Measurements from ENCODE around the gene LRIT3. TPM values are rescaled to one million over a fixed set of nuclear protein-coding genes. Genes with fewer than 3 reads are reported as not detected.

The LRIT3 gene
- total RNA-seq, 3 donors from 2014 or later = 0.08 to 0.19 (median 0.11) TPM

DNA sequence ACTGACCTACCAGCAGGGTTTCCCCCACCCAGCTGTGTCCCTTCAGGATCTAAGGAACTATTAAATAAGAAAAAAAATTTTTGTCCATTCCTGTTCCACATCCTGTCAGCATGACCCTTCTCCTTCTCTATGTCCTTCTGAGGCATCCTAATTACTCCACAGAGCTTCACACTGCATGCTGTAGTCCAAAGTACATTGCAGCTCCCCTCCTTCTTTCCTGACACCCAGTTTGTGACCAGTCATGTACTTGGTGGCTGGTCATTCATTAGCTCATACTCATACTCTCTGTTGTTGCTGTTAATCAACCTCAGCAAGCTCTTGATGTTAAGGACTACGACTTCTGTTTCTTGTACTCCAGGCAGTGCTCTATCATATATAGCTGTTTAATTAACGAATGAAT lies 62.3 kb downstream of the LRIT3 start:
- Mint-ChIP-seq H3K36me3 (ENCODE audit: insufficient read depth) (no peaks in the 10 kb centered on the region), H3K27me3 (ENCODE audit: low read depth) (peaks cover 39% of the 10 kb centered on the region), H3K4me3 (no peak overlapping the region), H3K9me3 (peaks cover 5% of the 10 kb centered on the region), H3K4me1 (ENCODE audit: low read depth) (no peaks in the 10 kb centered on the region)
- ATAC-seq (no peak), DNase-seq (no peak)

DNA sequence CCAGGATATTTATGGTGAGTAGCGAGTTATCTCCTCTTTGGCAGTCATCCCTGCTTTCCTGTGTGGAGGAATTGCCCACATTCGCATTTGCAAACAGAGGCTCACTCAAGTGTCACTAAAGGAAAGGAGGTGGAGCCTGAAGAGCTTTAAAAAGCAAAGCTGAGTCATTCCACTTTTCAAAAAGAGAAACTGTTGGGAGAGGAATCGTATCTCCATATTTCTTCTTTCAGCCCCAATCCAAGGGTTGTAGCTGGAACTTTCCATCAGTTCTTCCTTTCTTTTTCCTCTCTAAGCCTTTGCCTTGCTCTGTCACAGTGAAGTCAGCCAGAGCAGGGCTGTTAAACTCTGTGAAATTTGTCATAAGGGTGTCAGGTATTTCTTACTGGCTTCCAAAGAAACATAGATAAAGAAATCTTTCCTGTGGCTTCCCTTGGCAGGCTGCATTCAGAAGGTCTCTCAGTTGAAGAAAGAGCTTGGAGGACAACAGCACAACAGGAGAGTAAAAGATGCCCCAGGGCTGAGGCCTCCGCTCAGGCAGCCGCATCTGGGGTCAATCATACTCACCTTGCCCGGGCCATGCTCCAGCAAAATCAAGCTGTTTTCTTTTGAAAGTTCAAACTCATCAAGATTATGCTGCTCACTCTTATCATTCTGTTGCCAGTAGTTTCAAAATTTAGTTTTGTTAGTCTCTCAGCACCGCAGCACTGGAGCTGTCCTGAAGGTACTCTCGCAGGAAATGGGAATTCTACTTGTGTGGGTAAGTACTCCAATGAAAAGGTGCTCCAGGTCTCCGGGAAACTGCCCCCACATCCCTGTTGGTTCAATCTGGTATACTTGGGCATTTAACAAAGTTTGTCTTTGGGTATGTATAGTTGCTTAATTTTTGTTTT lies 65.0 kb downstream of the LRIT3 start, which contains the start of gene EGF:
EGF (plus strand) TSS at position 178 of the 890 bp plus-strand sequence; CDS start at position 631, 453 bp downstream.
- H3K4me1 Mint-ChIP-seq (ENCODE audit: low read depth) = no peaks in the 10 kb centered on the region
- no peak within 1 kb of the TSS for H3K4me3 Mint-ChIP-seq
- no peak for DNase-seq
- no peaks in the 10 kb centered on the region for H3K9me3 Mint-ChIP-seq
- H3K36me3 Mint-ChIP-seq (ENCODE audit: insufficient read depth) = no peaks in the 10 kb centered on the region
- no peak for ATAC-seq
- H3K27me3 Mint-ChIP-seq (ENCODE audit: low read depth) = peaks cover 34% of the 10 kb centered on the region

DNA sequence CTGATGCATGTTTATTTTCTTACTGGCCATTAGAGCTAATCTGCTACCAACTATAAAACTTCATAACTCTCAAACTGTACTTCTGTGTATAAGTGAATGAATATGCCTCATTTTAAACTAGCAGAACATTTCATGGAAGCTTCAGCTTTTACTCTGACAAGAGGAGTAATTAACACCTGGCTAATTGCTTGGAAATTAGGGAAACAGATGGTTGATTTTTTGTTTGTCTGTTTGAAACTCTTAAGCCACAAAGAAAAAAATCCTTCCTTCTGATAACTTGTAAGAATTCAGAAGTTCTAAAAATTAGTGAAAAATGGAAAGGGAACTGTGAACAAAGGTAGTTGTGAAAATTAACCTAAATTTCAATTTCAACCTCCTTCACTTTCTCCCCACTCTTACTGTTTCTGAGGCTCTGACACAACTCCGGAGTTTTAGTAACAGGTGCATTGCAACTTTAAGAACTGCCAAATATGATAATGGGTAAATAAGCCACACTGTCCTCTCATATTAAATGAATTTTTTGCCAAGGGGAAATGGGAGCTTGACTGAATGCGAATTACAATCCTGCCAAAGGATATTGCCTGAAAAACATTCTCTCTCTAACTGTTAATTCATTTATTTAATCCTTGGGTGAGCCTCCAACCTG lies 65.8 kb downstream of the LRIT3 start:
- Mint-ChIP-seq H3K36me3 (ENCODE audit: insufficient read depth) (no peaks in the 10 kb centered on the region), H3K9me3 (no peaks in the 10 kb centered on the region), H3K4me1 (ENCODE audit: low read depth) (no peaks in the 10 kb centered on the region), H3K4me3 (no peak overlapping the region), H3K27me3 (ENCODE audit: low read depth) (peaks cover 34% of the 10 kb centered on the region)
- no peak for ATAC-seq
- no peak for DNase-seq

DNA sequence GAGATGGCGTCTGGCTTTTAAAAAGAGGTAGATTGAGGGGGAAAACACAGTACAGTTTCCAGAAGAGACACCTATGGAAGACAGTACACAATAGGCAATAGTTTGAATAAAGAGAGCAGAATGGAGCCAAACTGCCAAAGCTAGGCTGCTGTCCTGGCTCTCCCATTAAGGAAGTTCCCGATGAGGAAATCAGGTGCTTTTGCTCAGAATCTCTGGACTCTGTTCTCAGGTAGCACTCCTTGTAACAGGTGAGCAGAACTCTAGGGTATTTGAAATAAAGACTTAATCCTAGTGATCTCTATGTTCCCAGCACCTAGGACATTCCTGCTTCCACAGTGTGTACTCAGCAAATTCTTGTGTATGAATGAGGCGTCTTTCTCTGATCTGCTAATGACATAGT lies 66.4 kb downstream of the LRIT3 start:
- Mint-ChIP-seq H3K9me3 (no peaks in the 10 kb centered on the region), H3K36me3 (ENCODE audit: insufficient read depth) (no peaks in the 10 kb centered on the region), H3K4me3 (no peak overlapping the region), H3K4me1 (ENCODE audit: low read depth) (no peaks in the 10 kb centered on the region), H3K27me3 (ENCODE audit: low read depth) (peaks cover 34% of the 10 kb centered on the region)
- DNase-seq = no peak
- no peak for ATAC-seq

DNA sequence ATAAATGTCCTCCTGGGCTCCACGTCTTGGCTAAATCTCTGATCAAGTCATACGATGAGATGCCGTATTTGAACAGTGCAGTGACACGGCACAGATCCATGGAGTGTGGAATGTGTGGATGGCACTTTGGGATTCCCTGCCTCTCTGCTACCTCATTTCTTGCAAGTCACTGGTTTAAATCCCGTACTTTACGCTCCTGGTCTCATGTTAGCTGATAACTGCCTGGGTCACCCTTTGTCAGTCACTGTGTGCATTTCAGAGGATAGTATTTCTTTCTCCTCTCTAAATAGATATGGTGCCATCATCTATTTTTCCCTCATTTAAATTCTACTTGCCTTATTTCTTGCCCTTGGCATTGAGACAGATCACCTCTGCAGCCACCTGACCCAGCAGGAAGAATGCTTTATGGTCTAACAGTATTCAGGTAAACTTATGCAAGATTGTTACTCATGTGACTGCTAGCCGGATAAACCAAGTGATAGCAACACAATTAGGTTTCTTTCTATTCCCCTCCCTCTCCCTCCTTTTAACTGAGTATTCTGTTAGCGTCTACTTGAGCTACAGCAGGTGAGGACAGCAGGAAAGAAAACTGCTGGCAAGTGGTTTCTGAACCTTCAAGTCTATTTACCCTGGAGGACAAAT lies 67.6 kb downstream of the LRIT3 start:
- H3K27me3 Mint-ChIP-seq (ENCODE audit: low read depth) = peaks cover 31% of the 10 kb centered on the region
- H3K4me3 Mint-ChIP-seq = no peak overlapping the region
- DNase-seq (no peak), ATAC-seq (no peak)
- no peaks in the 10 kb centered on the region for H3K9me3 Mint-ChIP-seq
- no peaks in the 10 kb centered on the region for H3K36me3 Mint-ChIP-seq (ENCODE audit: insufficient read depth)
- H3K4me1 Mint-ChIP-seq (ENCODE audit: low read depth) = no peaks in the 10 kb centered on the region

DNA sequence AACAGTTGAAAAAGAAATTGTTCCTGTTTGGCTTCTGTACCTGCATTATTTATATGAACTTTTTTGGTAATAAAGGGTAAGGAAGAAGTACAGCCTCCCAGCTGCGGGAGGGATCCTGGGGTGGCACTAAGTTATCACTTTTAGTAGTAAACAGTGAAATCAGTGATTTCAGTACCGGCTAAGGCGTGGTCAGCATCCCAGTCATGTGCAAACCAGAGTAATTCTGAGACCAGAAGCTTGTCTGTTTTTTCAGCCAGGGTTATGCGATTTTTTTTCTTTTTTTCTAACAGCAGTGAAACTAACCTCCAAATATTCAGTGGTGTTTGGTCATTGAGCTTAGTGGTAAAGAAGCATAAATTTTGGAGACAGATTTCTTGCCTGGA lies 68.1 kb downstream of the LRIT3 start:
- Mint-ChIP-seq H3K4me3 (no peak overlapping the region), H3K27me3 (ENCODE audit: low read depth) (peaks cover 31% of the 10 kb centered on the region), H3K9me3 (no peaks in the 10 kb centered on the region), H3K36me3 (ENCODE audit: insufficient read depth) (no peaks in the 10 kb centered on the region), H3K4me1 (ENCODE audit: low read depth) (no peaks in the 10 kb centered on the region)
- no peak for ATAC-seq
- no peak for DNase-seq

DNA sequence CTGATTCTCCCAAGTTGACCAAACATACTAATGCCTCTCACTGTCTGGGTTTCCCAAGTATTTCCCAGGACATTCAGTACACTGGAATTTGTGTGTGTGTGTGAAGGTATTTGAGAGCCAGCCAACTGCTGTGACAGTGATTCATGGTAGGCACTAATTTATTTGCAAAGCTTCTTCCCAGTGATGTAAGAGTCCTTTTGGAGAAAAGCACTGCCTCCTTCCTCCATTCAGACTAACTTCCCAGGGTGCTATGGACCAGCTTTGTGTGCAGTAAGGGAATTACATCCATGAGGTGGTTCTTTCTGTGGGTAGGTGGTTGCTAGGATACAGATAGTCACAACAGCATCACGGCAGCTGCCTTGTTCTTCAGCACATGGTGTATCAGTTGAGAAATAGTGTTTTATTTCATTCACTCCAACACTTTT lies 73.5 kb downstream of the LRIT3 start:
- H3K4me3 Mint-ChIP-seq = no peak overlapping the region
- ATAC-seq = no peak
- no peaks in the 10 kb centered on the region for H3K9me3 Mint-ChIP-seq
- H3K27me3 Mint-ChIP-seq (ENCODE audit: low read depth) = no peaks in the 10 kb centered on the region
- peaks cover 2% of the 10 kb centered on the region for H3K4me1 Mint-ChIP-seq (ENCODE audit: low read depth)
- H3K36me3 Mint-ChIP-seq (ENCODE audit: insufficient read depth) = no peaks in the 10 kb centered on the region
- DNase-seq = no peak

Other genes starting within 250 kb of the LRIT3 start
- 10 to 100 TPM; 10.1 to 14.1 (median 11.4) TPM for gene CASP6, start 144.7 kb upstream of the LRIT3 start, total RNA-seq
- gene PLA2G12A, start 118.0 kb upstream of the LRIT3 start, total RNA-seq = 10 to 100 TPM; 12.9 to 18.2 (median 18.2) TPM
- gene CFI, start 46.1 kb upstream of the LRIT3 start, total RNA-seq = under 1 TPM; 0.11 to 0.22 (median 0.20) TPM
- 100 to 1,000 TPM; 104 to 131 (median 111) TPM for gene GAR1, start 32.3 kb upstream of the LRIT3 start, total RNA-seq
- gene RRH, start 20.1 kb upstream of the LRIT3 start, total RNA-seq = under 1 TPM; 0.15 to 0.27 (median 0.26) TPM
- gene EGF, start 64.8 kb downstream of the LRIT3 start, total RNA-seq = under 1 TPM; 0.16 to 0.49 (median 0.48) TPM

All from activated T-cell treated with anti-CD3 and anti-CD28 coated beads, Interleukin-2, amount 50 U/mL, for 4 hours (primary cell).